Stimulated activated CD4-positive, alpha-beta T cell treated with anti-CD3 and anti-CD28 coated beads, Interleukin-12 subunit alpha, Interleukin-12 subunit beta, amount 100 ng/mL, for 4 hours (primary cell): ENCODE results near the gene RASEF.

Source experiments
- DNase-seq: peaks from one replicate; pipeline ENCODE4 v3.0.0-alpha.2; 2020

RASEF gene

GRCh38 chr9:83056174-83056573 is 6.8 kb downstream of the RASEF start:
- DNase-seq, result no peak

- DNase-seq, result no peak
These were observed 14.8 kb downstream of the RASEF start for GRCh38 chr9:83047839-83048775.

DNA sequence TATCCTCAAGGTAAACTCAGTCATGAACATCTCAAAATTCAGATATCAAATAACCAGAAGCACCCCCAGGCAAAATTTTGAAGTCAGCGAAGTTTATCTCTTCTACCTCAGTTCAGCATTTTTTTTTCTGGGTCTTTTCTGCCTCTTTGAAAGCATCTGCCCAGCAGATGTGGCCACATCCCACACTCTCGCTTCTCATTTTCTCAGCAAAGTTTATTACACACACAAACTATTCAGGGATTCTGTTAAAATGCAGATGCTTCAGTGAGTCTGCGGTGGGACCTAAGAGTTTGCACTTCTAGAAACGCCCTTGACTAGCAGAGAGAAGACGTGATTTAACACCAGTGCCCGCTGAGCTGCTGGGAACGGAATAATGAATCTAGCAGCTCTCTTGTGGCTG is 19.3 kb downstream of the RASEF start:
- DNase-seq, result no peak

DNA sequence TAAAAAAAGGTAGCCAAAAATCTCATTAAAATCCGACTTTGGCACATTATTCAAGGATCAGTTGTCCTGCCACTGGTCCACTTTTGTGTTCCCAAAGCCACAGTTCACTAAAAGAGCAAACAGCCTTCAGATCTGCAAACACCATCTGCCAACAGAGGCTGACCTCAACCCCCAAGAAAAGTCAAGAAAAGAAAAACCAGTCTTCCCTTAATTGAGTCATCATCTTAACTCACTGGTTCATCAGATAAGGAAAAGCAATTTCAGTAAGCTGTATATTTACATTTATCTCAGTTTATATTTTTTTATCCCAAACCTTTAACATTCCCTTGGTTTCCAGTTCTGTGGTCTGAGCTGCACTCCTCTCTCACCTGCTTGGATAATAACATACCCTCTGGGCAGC is 21.2 kb downstream of the RASEF start:
- DNase-seq, result no peak

GRCh38 chr9:83039303-83039702 is 23.6 kb downstream of the RASEF start:
- DNase-seq, result no peak

DNA sequence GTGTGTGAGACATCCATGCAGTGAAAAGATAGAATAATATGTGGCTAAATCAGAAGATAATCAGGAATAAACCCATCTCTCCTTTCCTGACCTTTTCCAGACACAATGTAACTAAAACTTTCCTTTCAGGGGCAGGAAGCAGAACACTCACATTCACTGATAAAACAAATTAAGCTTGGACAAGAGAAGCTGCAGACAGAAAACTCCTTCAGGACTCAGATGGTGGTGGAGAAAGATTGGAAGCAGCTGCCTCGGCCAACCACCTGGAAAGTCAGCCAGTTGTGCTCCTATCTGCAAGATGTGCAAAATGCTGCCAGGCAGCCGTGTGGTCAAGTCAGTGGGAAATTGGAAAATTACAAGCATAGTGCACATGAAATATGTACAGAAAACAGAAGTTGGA is 26.9 kb downstream of the RASEF start:
- DNase-seq, result no peak

DNA sequence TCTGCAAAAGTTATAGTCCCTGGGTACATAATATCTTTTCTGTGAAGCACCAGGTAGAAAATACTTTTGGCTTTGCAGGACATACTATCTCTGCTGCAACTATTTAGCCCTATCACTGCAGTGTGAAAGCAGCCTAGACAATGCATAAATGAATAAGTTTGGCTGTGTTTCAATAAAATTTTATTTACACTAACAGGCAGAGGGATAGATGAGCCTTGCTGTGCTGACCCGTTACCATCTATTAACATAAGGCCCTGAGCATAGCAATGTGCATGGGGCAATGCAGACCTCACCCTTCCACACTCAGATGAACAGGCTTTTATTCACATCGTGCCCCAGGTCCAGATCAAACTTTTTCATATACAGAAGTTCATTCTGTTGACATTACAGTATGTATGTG is 27.8 kb downstream of the RASEF start:
- no peak for DNase-seq

GRCh38 chr9:83034587-83034986 is 28.4 kb downstream of the RASEF start:
- DNase-seq, result no peak

- no peak for DNase-seq
These were observed 28.9 kb downstream of the RASEF start for GRCh38 chr9:83034026-83034425.

- DNase-seq, result no peak
These were observed 30.8 kb downstream of the RASEF start for GRCh38 chr9:83032065-83032625.

DNA sequence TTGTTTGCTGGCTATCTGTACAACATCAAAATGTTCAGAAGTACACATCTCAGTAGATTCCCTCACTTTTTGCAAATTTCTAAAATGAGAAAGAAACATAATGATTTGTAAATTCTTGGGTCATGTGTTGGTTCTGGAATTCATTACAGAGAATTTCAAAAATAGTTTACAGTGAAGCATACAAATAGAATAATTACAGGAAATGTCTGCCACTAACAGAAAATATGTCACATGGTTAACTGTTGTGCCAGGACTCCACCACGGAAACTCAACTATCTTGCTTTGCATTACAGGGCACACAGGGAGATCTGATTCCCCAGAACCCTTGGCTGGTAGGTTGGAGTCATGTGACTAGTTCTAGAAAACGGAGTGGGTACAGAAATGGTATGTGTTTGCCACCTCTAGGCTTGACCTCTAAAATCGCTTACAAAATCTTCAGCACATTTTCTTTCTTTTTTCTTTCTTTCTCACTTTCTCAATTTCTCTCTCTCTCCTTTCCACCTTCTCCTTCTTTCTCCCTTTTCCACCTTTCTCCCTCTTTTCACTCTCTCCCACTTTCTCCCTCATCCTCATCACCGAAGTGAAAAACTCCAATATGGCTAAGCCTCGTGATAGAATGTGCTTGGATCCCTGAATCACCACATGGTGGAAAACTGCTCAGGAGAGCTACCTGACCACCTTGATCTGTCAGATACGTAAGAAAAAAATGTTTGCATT is 32.4 kb downstream of the RASEF start:
- DNase-seq, result no peak

GRCh38 chr9:83029531-83030137 is 33.3 kb downstream of the RASEF start:
- DNase-seq, result no peak

DNA sequence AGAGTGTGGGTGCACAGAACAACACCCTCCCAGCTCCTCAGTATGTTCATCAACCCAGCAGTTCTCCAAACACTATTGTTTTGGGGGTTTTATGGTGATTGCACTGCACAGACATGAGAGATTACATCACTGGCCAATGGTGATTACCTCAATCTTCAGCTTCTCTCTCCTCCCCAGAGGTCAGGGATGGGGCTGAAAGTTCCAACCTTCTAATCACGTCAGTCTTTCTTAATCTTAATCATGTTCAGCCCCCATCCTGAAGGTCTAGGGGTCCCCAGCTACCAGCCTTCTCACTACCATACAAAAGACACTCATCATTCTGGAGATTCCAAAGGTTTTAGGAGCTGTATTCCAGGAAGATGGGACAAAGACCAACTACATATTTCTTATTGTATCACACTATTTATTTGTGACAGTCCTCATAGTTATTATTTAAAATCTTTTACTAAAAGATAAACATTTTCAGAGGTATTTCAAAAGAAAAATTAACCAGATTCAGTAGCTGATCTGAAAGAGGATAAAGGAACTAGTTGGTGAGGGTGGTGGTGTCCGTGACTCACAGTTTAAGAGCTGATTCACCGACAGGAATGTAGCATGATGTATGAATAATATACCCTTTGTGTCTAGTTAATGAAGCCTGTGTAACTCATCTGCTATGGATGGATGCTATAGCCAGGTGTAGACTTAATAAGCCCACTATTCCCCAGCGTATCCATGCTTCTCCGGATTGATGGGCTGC is 35.6 kb downstream of the RASEF start:
- DNase-seq, result no peak

- no peak for DNase-seq
These were observed 38.3 kb downstream of the RASEF start for GRCh38 chr9:83024506-83025125.

DNA sequence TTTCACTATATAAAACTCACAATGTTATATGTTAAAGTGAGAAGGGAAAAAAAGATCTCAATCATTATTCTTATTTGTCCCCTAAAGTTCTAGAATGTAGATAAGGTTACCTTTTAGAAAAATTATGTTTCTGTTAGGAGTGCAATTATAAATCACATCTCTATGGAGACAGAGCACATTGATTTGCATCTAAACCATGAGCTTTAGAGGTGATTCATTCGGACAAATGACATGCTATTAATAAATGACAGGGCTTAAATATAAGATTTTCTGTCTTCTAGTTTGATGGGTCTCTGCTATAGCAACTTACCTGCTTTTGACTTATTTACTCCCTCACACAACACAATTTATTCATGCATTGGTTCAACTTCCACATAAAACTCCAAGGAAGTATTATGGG is 39.8 kb downstream of the RASEF start:
- DNase-seq, result no peak

DNA sequence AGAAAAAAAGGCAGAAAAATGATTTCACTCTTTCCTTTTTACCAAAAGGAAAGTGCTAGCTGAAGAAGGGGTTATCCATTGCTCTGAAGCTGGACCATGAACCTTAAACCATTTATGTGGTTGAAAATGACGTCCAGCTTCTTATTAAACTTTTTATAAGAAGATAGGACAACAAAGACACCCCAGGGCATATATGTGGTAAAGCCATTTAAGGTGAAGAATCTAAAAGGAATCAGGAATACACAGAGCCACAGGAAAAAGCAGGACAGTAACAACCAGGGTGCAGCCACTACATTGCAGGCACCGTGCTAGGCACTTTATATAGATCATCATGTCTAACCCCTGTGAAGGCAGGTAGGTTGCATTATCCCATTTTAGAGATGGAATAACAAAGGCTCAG is 42.1 kb downstream of the RASEF start:
- DNase-seq, result no peak

GRCh38 chr9:83020327-83020726 is 42.6 kb downstream of the RASEF start:
- DNase-seq, result no peak

DNA sequence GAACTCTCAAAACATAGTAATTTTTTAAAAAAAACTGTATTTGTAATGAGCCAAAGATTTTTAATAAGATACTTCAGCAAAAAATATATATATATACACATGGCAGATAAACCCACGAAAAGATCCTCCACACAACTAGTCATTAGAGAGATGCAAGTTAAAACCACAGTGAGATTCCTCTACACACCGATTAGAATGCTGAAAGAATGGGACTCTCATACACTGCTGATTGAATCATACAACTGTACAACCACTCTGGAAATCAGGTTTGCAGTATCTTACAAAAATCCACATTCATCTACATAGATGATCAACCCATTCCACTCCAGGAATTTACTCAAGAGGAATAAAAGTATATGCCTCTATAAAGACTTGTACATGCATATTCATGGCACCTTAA is 43.7 kb downstream of the RASEF start:
- DNase-seq, result no peak

DNA sequence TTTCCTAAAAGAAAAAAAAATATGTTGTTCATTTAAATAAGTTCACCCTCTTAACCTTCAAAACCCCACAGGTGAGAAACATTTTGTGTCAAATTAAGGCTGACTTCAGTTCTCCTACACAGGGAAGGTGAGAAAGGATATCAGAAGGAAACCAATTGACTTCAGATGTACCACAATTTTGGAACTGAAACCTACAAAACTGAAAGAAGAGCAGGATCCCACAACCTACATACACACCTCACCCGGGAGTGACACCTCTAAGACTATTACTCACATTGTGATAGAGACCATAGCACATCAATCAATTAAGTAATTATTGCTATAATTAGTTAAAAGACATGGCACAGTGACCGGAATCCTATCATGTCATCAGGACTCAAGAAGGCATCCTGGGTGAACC is 47.0 kb downstream of the RASEF start:
- DNase-seq, result no peak

GRCh38 chr9:83013867-83014605 is 48.9 kb downstream of the RASEF start:
- no peak for DNase-seq
